D721Med (cell line): ENCODE data around the gene PRR33.

ENCODE experiments used
- DNase-seq: peaks from one replicate; pipeline ENCODE4 v3.0.0; 2011; ENCODE audit warnings: low spot score; ENCODE audit not compliant: insufficient read length
- FAIRE-seq: peaks from 2 replicates; lab custom pipeline; 2011; peaks lifted over from hg19 to GRCh38; lab: Jason Lieb, UNC
- CTCF ChIP-seq: IDR thresholded peaks from 2 replicates; pipeline ENCODE4 v1.5.1; 2012; ENCODE audit warnings: mild to moderate bottlenecking, control low read depth; ENCODE audit not compliant: insufficient read depth; ENCODE audit errors: missing control alignments

The PRR33 gene

DNA sequence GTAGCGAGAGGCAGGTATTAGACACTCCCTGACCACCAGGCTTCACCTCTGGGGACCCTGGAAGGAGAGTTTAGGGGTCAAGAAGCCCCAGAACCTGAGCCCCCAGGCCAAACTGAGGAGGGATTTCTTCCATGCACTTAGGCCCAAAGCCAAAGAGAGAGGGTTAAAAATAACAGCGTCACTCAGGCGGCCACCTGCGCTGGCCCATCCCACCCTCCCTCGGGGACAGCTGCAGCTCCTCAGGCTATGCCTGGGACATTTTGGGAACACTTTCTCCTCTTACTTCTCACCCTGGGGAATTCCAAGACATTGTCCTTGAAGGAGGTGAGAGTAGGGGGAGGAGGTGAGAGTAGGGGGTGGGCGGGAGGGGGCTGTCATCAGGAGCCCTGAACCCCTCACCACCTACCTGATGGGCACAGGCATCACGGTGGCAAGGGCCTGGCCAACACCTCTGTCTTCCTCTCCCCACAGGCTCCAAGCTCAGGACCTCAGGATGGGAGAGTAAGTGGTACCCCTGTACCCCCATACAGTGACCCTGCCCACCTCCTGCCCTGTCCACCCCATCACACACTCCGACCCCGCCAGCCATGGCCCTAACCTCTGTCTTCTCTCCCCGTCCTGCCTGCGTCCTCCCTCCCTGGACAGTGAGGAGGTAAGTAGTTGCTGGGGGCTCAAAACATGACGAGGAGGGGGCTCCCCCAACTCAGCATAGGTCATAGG lies 52.3 kb downstream of the PRR33 start:
- no peak for TF ChIP-seq CTCF
- no peak for DNase-seq
- no peak for FAIRE-seq

DNA sequence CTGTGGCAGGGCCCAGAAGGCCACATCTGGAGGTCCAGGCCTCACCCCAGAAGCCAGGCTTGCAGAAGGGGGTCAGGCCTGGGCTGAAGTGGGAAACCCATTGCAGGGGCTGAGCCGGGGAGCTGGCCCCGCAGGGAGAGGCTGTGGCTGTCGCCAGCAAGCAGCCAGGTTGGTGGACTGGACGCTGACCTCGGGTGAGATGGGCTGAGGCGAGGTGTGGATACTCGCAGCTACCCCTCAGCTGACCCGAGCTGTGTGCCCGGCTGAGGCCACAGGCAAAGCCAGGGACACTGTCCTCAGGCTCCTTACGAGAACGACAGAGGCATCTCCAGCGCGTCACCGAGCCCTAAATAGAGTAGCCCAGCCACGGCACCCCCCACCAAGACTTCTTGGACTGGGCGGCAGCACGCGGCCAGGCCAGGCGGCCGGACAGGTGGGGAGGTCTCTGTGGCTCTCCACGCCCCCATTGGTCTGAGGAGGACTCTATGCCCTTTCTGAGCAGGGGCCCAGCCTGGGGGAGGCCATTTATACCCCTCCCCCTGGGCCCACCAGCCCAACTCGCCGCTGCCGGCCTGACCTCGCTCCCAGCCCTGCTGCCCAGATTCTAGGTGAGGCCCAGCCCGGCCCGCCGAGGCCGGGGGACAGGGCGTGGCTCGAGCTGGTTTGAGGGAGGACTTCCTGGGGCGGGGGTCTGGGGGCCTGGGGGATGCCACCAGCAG lies 53.1 kb downstream of the PRR33 start, which contains the start of gene TNNI2:
TNNI2 (plus strand) TSS at position 556 of the 719 bp plus-strand sequence. CDS start 716 bp downstream, outside the sequence.
- DNase-seq (no peak), FAIRE-seq (no peak)
- no peak for TF ChIP-seq CTCF
